DOHH2 (cell line): ENCODE measurements around the gene DAP.

Experiments
- H3F3A ChIP-seq: fragments of 200-600 bp; sonication (generic), shearing (Covaris generic); 2 replicates; pipeline ENCODE4 v1.6.0; 2016; ENCODE audit warnings: antibody characterized with exemption, mild to moderate bottlenecking; ENCODE audit not compliant: control insufficient read depth, insufficient read depth
- H3K27ac ChIP-seq: fragments of 200-600 bp; sonication (generic); 2 replicates; pipeline ENCODE4 v1.5.1; 2014; ENCODE audit warnings: low read depth, mild to moderate bottlenecking, low read length, moderate library complexity
- H3K27me3 ChIP-seq: fragments of 200-600 bp; sonication (generic); 2 replicates; pipeline ENCODE4 v1.6.1; 2014; ENCODE audit warnings: mild to moderate bottlenecking, low read length, mixed read lengths; ENCODE audit not compliant: control insufficient read depth
- H3K36me3 ChIP-seq: fragments of 200-600 bp; sonication (generic); 2 replicates; pipeline ENCODE4 v1.6.1; 2014; ENCODE audit warnings: mild to moderate bottlenecking, low read length, moderate library complexity, mixed read lengths; ENCODE audit not compliant: control insufficient read depth
- H3K4me1 ChIP-seq: fragments of 200-600 bp; sonication (generic); 2 replicates; pipeline ENCODE4 v1.6.1; 2014; ENCODE audit warnings: mild to moderate bottlenecking, low read length, mixed read lengths; ENCODE audit not compliant: control insufficient read depth
- H3K4me2 ChIP-seq: fragments of 200-600 bp; sonication (generic); 2 replicates; pipeline ENCODE4 v1.6.0; 2014; ENCODE audit warnings: mild to moderate bottlenecking, low read length, moderate library complexity
- H3K4me3 ChIP-seq: fragments of 200-600 bp; sonication (generic); 2 replicates; pipeline ENCODE4 v1.5.1; 2014; ENCODE audit warnings: mild to moderate bottlenecking, low read length, mixed read lengths
- H3K79me2 ChIP-seq: fragments of 200-600 bp; sonication (generic); 2 replicates; pipeline ENCODE4 v1.6.1; 2014; ENCODE audit warnings: mild to moderate bottlenecking, low read length, mixed read lengths; ENCODE audit not compliant: control insufficient read depth
- H3K9me2 ChIP-seq: fragments of 200-600 bp; sonication (generic); replicated peaks from 2 replicates; pipeline ENCODE4 v1.6.1; 2014; ENCODE audit warnings: mild to moderate bottlenecking, low read length, mixed read lengths; ENCODE audit not compliant: control insufficient read depth
- H3K9me3 ChIP-seq: fragments of 200-600 bp; sonication (generic); 2 replicates; pipeline ENCODE4 v1.6.1; 2014; ENCODE audit warnings: antibody characterized with exemption, low read length, mixed read lengths; ENCODE audit not compliant: control insufficient read depth, insufficient read depth
- H4K20me1 ChIP-seq: fragments of 200-600 bp; sonication (generic); 2 replicates; pipeline ENCODE4 v1.6.0; 2014; ENCODE audit warnings: low read depth, mild to moderate bottlenecking, antibody characterized with exemption, low read length, moderate library complexity; ENCODE audit not compliant: control insufficient read depth, insufficient read depth
- EZH2phosphoT487 ChIP-seq: fragments of 200-600 bp; sonication (generic); IDR thresholded peaks from 2 replicates; pipeline ENCODE4 v1.6.1; 2017; ENCODE audit warnings: borderline replicate concordance, mild to moderate bottlenecking, antibody characterized with exemption, low read length, moderate library complexity, mixed read lengths
- TF ChIP-seq, protein P1 (sequence below): fragments of 200-600 bp; sonication (generic); IDR thresholded peaks from one replicate; pipeline ENCODE4 v1.5.1; 2014; ENCODE audit warnings: antibody characterized with exemption, mild to moderate bottlenecking, low read depth, low read length; ENCODE audit not compliant: poor library complexity, severe bottlenecking

Gene DAP

GRCh38 chr5:10743526-10743925, 17.5 kb downstream of the DAP start:
- TF ChIP-seq EZH2phosphoT487 = no peak
- TF ChIP-seq, protein P1, sequence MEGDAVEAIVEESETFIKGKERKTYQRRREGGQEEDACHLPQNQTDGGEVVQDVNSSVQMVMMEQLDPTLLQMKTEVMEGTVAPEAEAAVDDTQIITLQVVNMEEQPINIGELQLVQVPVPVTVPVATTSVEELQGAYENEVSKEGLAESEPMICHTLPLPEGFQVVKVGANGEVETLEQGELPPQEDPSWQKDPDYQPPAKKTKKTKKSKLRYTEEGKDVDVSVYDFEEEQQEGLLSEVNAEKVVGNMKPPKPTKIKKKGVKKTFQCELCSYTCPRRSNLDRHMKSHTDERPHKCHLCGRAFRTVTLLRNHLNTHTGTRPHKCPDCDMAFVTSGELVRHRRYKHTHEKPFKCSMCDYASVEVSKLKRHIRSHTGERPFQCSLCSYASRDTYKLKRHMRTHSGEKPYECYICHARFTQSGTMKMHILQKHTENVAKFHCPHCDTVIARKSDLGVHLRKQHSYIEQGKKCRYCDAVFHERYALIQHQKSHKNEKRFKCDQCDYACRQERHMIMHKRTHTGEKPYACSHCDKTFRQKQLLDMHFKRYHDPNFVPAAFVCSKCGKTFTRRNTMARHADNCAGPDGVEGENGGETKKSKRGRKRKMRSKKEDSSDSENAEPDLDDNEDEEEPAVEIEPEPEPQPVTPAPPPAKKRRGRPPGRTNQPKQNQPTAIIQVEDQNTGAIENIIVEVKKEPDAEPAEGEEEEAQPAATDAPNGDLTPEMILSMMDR = no peak
- Histone ChIP-seq H3K4me2 (no peak overlapping the region), H3K79me2 (peaks cover 16% of the 10 kb centered on the region), H3K27me3 (no peaks in the 10 kb centered on the region), H3K36me3 (peaks cover 86% of the 10 kb centered on the region), H3F3A (0 out of 2 replicates have a peak, but pooled peaks cover 2% of the 10 kb centered on the region), H3K9me3 (no peaks in the 10 kb centered on the region), H3K9me2 (no peaks in the 10 kb centered on the region), H3K4me1 (no peaks in the 10 kb centered on the region), H3K4me3 (no peak overlapping the region), H4K20me1 (no peaks in the 10 kb centered on the region), H3K27ac (no peak overlapping the region)

DNA sequence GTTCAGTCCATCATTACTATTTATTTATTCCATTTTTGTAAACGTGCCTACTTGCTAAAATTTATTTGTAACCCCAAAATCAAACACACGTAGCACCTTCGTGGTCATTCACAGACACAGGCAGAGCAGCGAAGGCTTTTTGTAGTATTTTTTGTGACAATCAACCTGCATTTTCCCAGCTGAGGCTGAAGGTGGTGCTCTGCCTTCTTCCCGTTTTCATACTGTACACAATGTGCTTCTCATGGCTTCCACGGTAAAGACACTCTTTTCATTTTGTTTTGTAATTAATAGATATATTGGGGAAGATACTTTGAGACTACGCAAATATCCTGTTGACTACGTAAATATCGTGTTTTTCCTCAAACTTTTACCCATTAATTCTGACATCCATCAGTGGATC, 19.4 kb downstream of the DAP start:
- Histone ChIP-seq H3K4me2 (no peak overlapping the region), H3K4me1 (peaks cover 3% of the 10 kb centered on the region), H3K36me3 (peaks cover 78% of the 10 kb centered on the region), H3K4me3 (no peak overlapping the region), H3K9me3 (no peaks in the 10 kb centered on the region), H4K20me1 (no peaks in the 10 kb centered on the region), H3K27me3 (no peaks in the 10 kb centered on the region), H3K27ac (no peak overlapping the region), H3F3A (0 out of 2 replicates have a peak, but pooled peaks cover 2% of the 10 kb centered on the region), H3K79me2 (peaks cover 26% of the 10 kb centered on the region), H3K9me2 (no peaks in the 10 kb centered on the region)
- TF ChIP-seq, protein P1 = peak; percentile 19
- no peak for TF ChIP-seq EZH2phosphoT487

- H3K79me2 ChIP-seq = peaks cover 39% of the 10 kb centered on the region
Observed at GRCh38 chr5:10740384-10740783, 20.6 kb downstream of the DAP start.

More at GRCh38 chr5:10740384-10740783, 20.6 kb downstream of the DAP start:
- Histone ChIP-seq H3K4me3 (no peak overlapping the region), H3K9me3 (no peaks in the 10 kb centered on the region), H3K27me3 (no peaks in the 10 kb centered on the region), H3F3A (0 out of 2 replicates have a peak, but pooled peaks cover 2% of the 10 kb centered on the region), H3K4me2 (no peak overlapping the region), H3K36me3 (peaks cover 77% of the 10 kb centered on the region), H4K20me1 (no peaks in the 10 kb centered on the region), H3K27ac (no peak overlapping the region), H3K9me2 (no peaks in the 10 kb centered on the region), H3K4me1 (peaks cover 14% of the 10 kb centered on the region)
- TF ChIP-seq, protein P1 = no peak
- TF ChIP-seq EZH2phosphoT487 = no peak
